ENCODE data around the gene LBP. TPM values are rescaled to one million over a fixed set of nuclear protein-coding genes. Genes with fewer than 3 reads are reported as not detected.

The LBP gene
- total RNA-seq (2012; rRNA removed) = 0.22 TPM in 1 of 2 replicates, not detected in the other

- Histone ChIP-seq H3K9ac (ENCODE audit: low read depth, low read length) (no peak within 1 kb of the TSS), H3K4me1 (ENCODE audit: control insufficient read depth, insufficient read depth, low read length) (no peaks in the 10 kb centered on the region), H3K4me2 (ENCODE audit: low read length) (no peak within 1 kb of the TSS), H3K9me3 (replicated peaks; ENCODE audit: low read length) (no peaks in the 10 kb centered on the region), H3K36me3 (ENCODE audit: insufficient read depth, low read length) (no peaks in the 10 kb centered on the region), H3K27me3 (ENCODE audit: control insufficient read depth, insufficient read depth, low read length) (peaks cover 81% of the 10 kb centered on the region), H3K4me3 (ENCODE audit: low read length) (no peak within 1 kb of the TSS)
Measured at GRCh38 chr20:38346247-38346651, at the start of gene LBP. TSS of gene LBP (plus strand) at chr20:38346482. CDS start at chr20:38346517, 35 bp downstream.

GRCh38 chr20:38297916-38298674 is 48.2 kb upstream of the LBP start:
- Histone ChIP-seq H3K4me2 (ENCODE audit: low read length) (no peak overlapping the region), H3K9ac (ENCODE audit: low read depth, low read length) (peak overlapping the region; percentile 8), H3K4me3 (ENCODE audit: low read length) (no peak overlapping the region), H3K4me1 (ENCODE audit: control insufficient read depth, insufficient read depth, low read length) (peaks cover 7% of the 10 kb centered on the region), H3K9me3 (replicated peaks; ENCODE audit: low read length) (no peaks in the 10 kb centered on the region), H3K36me3 (ENCODE audit: insufficient read depth, low read length) (no peaks in the 10 kb centered on the region), H3K27me3 (ENCODE audit: control insufficient read depth, insufficient read depth, low read length) (peaks cover 15% of the 10 kb centered on the region)

- H3K36me3 ChIP-seq (ENCODE audit: insufficient read depth, low read length) = no peaks in the 10 kb centered on the region
- H3K27me3 ChIP-seq (ENCODE audit: control insufficient read depth, insufficient read depth, low read length) = peaks cover 20% of the 10 kb centered on the region
- no peak overlapping the region for H3K4me2 ChIP-seq (ENCODE audit: low read length)
- H3K4me3 ChIP-seq (ENCODE audit: low read length) = no peak overlapping the region
- H3K4me1 ChIP-seq (ENCODE audit: control insufficient read depth, insufficient read depth, low read length) = peaks cover 7% of the 10 kb centered on the region
- H3K9ac ChIP-seq (ENCODE audit: low read depth, low read length) = peak overlapping the region; percentile 8
- H3K9me3 ChIP-seq (replicated peaks; ENCODE audit: low read length) = no peaks in the 10 kb centered on the region
Measured at GRCh38 chr20:38298768-38299288, 47.5 kb upstream of the LBP start.

GRCh38 chr20:38299963-38300362 is 46.3 kb upstream of the LBP start:
- Histone ChIP-seq H3K4me1 (ENCODE audit: control insufficient read depth, insufficient read depth, low read length) (peaks cover 7% of the 10 kb centered on the region), H3K36me3 (ENCODE audit: insufficient read depth, low read length) (no peaks in the 10 kb centered on the region), H3K4me2 (ENCODE audit: low read length) (no peak overlapping the region), H3K4me3 (ENCODE audit: low read length) (no peak overlapping the region), H3K9ac (ENCODE audit: low read depth, low read length) (no peak overlapping the region), H3K9me3 (replicated peaks; ENCODE audit: low read length) (no peaks in the 10 kb centered on the region), H3K27me3 (ENCODE audit: control insufficient read depth, insufficient read depth, low read length) (peaks cover 23% of the 10 kb centered on the region)

GRCh38 chr20:38300438-38300837 is 45.8 kb upstream of the LBP start:
- peaks cover 23% of the 10 kb centered on the region for H3K27me3 ChIP-seq (ENCODE audit: control insufficient read depth, insufficient read depth, low read length)
- H3K4me2 ChIP-seq (ENCODE audit: low read length) = no peak overlapping the region
- no peak overlapping the region for H3K9ac ChIP-seq (ENCODE audit: low read depth, low read length)
- H3K36me3 ChIP-seq (ENCODE audit: insufficient read depth, low read length) = no peaks in the 10 kb centered on the region
- H3K4me3 ChIP-seq (ENCODE audit: low read length) = no peak overlapping the region
- peaks cover 7% of the 10 kb centered on the region for H3K4me1 ChIP-seq (ENCODE audit: control insufficient read depth, insufficient read depth, low read length)
- no peaks in the 10 kb centered on the region for H3K9me3 ChIP-seq (replicated peaks; ENCODE audit: low read length)

GRCh38 chr20:38301309-38301708 is 45.0 kb upstream of the LBP start:
- H3K9me3 ChIP-seq (replicated peaks; ENCODE audit: low read length) = no peaks in the 10 kb centered on the region
- H3K4me1 ChIP-seq (ENCODE audit: control insufficient read depth, insufficient read depth, low read length) = peaks cover 7% of the 10 kb centered on the region
- H3K27me3 ChIP-seq (ENCODE audit: control insufficient read depth, insufficient read depth, low read length) = peaks cover 23% of the 10 kb centered on the region

GRCh38 chr20:38302786-38303185 is 43.5 kb upstream of the LBP start:
- H3K9ac ChIP-seq (ENCODE audit: low read depth, low read length) = no peak overlapping the region
- peaks cover 13% of the 10 kb centered on the region for H3K4me1 ChIP-seq (ENCODE audit: control insufficient read depth, insufficient read depth, low read length)
- H3K9me3 ChIP-seq (replicated peaks; ENCODE audit: low read length) = no peaks in the 10 kb centered on the region
- no peak overlapping the region for H3K4me2 ChIP-seq (ENCODE audit: low read length)
- no peaks in the 10 kb centered on the region for H3K36me3 ChIP-seq (ENCODE audit: insufficient read depth, low read length)
- H3K27me3 ChIP-seq (ENCODE audit: control insufficient read depth, insufficient read depth, low read length) = peaks cover 23% of the 10 kb centered on the region
- no peak overlapping the region for H3K4me3 ChIP-seq (ENCODE audit: low read length)

More at GRCh38 chr20:38301309-38301708, 45.0 kb upstream of the LBP start:
- no peak overlapping the region for H3K9ac ChIP-seq (ENCODE audit: low read depth, low read length)
- H3K4me3 ChIP-seq (ENCODE audit: low read length) = no peak overlapping the region
- no peak overlapping the region for H3K4me2 ChIP-seq (ENCODE audit: low read length)
- H3K36me3 ChIP-seq (ENCODE audit: insufficient read depth, low read length) = no peaks in the 10 kb centered on the region

GRCh38 chr20:38303908-38304379 is 42.3 kb upstream of the LBP start, which contains the start of gene BPI:
TSS of gene BPI (plus strand) at chr20:38304156. CDS start at chr20:38304224, 68 bp downstream.
- no peak within 1 kb of the TSS for H3K9ac ChIP-seq (ENCODE audit: low read depth, low read length)
- H3K4me1 ChIP-seq (ENCODE audit: control insufficient read depth, insufficient read depth, low read length) = peaks cover 10% of the 10 kb centered on the region
- no peak within 1 kb of the TSS for H3K4me3 ChIP-seq (ENCODE audit: low read length)
- H3K36me3 ChIP-seq (ENCODE audit: insufficient read depth, low read length) = no peaks in the 10 kb centered on the region
- H3K27me3 ChIP-seq (ENCODE audit: control insufficient read depth, insufficient read depth, low read length) = peaks cover 23% of the 10 kb centered on the region
- H3K9me3 ChIP-seq (replicated peaks; ENCODE audit: low read length) = no peaks in the 10 kb centered on the region
- no peak within 1 kb of the TSS for H3K4me2 ChIP-seq (ENCODE audit: low read length)

GRCh38 chr20:38304845-38305447 is 41.3 kb upstream of the LBP start:
- Histone ChIP-seq H3K4me3 (ENCODE audit: low read length) (no peak overlapping the region), H3K4me1 (ENCODE audit: control insufficient read depth, insufficient read depth, low read length) (peaks cover 8% of the 10 kb centered on the region), H3K36me3 (ENCODE audit: insufficient read depth, low read length) (no peaks in the 10 kb centered on the region), H3K9ac (ENCODE audit: low read depth, low read length) (no peak overlapping the region), H3K9me3 (replicated peaks; ENCODE audit: low read length) (no peaks in the 10 kb centered on the region), H3K27me3 (ENCODE audit: control insufficient read depth, insufficient read depth, low read length) (peaks cover 23% of the 10 kb centered on the region), H3K4me2 (ENCODE audit: low read length) (no peak overlapping the region)

- H3K9ac ChIP-seq (ENCODE audit: low read depth, low read length) = no peak overlapping the region
- no peaks in the 10 kb centered on the region for H3K36me3 ChIP-seq (ENCODE audit: insufficient read depth, low read length)
- no peaks in the 10 kb centered on the region for H3K9me3 ChIP-seq (replicated peaks; ENCODE audit: low read length)
- peaks cover 8% of the 10 kb centered on the region for H3K4me1 ChIP-seq (ENCODE audit: control insufficient read depth, insufficient read depth, low read length)
- H3K4me3 ChIP-seq (ENCODE audit: low read length) = no peak overlapping the region
- no peak overlapping the region for H3K4me2 ChIP-seq (ENCODE audit: low read length)
- peaks cover 23% of the 10 kb centered on the region for H3K27me3 ChIP-seq (ENCODE audit: control insufficient read depth, insufficient read depth, low read length)
Measured at GRCh38 chr20:38305541-38305940, 40.7 kb upstream of the LBP start.

GRCh38 chr20:38306379-38306778 is 39.9 kb upstream of the LBP start:
- H3K4me3 ChIP-seq (ENCODE audit: low read length) = no peak overlapping the region
- no peaks in the 10 kb centered on the region for H3K9me3 ChIP-seq (replicated peaks; ENCODE audit: low read length)
- peaks cover 25% of the 10 kb centered on the region for H3K27me3 ChIP-seq (ENCODE audit: control insufficient read depth, insufficient read depth, low read length)
- no peaks in the 10 kb centered on the region for H3K36me3 ChIP-seq (ENCODE audit: insufficient read depth, low read length)
- no peak overlapping the region for H3K9ac ChIP-seq (ENCODE audit: low read depth, low read length)
- H3K4me2 ChIP-seq (ENCODE audit: low read length) = no peak overlapping the region
- H3K4me1 ChIP-seq (ENCODE audit: control insufficient read depth, insufficient read depth, low read length) = peaks cover 8% of the 10 kb centered on the region
